ENCODE results near the gene DNMT3L. TPM values are rescaled to one million over a fixed set of nuclear protein-coding genes. Genes with fewer than 3 reads are reported as not detected.

Gene DNMT3L
- polyA plus RNA-seq, 1 donor (not counting 4 experiments of a cell fraction or from before 2014, with no cell fraction given) = not detected

- H3K4me1 ChIP-seq (ENCODE audit: control insufficient read depth, extremely low read depth, insufficient read depth, low read length) = no peaks in the 10 kb centered on the region
- H3K9ac ChIP-seq (ENCODE audit: control insufficient read depth, extremely low read depth, insufficient read depth, low read length) = no peak overlapping the region
- no peak for DNase-seq (ENCODE audit: low read depth, low spot score)
- no peaks in the 10 kb centered on the region for H4K20me1 ChIP-seq (ENCODE audit: control insufficient read depth, extremely low read depth, insufficient read depth, low read length)
- H2AFZ ChIP-seq (ENCODE audit: control insufficient read depth, low read length) = no peak overlapping the region
- H3K9me1 ChIP-seq (ENCODE audit: control insufficient read depth, extremely low read depth, insufficient read depth, low read length) = no peaks in the 10 kb centered on the region
- H3K27me3 ChIP-seq (ENCODE audit: control insufficient read depth, extremely low read depth, insufficient read depth, low read length) = peaks cover 26% of the 10 kb centered on the region
- H3K9me3 ChIP-seq (ENCODE audit: control insufficient read depth, low read depth, low read length) = no peaks in the 10 kb centered on the region
- no peak overlapping the region for H3K4me2 ChIP-seq (ENCODE audit: control insufficient read depth, extremely low read depth, insufficient read depth, low read depth, low read length)
- no peaks in the 10 kb centered on the region for H3K36me3 ChIP-seq (ENCODE audit: control insufficient read depth in 2 of 2, extremely low read depth in 1 of 2, insufficient read depth in 2 of 2, low read length in 2 of 2)
- dilution Hi-C loops (cut with MboI; ENCODE audit: extremely low pct_ligation_motif_present, low sequenced_read_pairs) = no loop called here
- no peak for FAIRE-seq
- H3K4me3 ChIP-seq (ENCODE audit: control insufficient read depth in 2 of 3, extremely low read depth in 1 of 3, insufficient read depth in 2 of 3, low read depth in 1 of 3, low read length in 3 of 3) = no peak overlapping the region
- H3K79me2 ChIP-seq (ENCODE audit: control insufficient read depth, insufficient read depth, low read length) = no peaks in the 10 kb centered on the region
- TF ChIP-seq CTCF (optimal IDR thresholded peaks at IDR 0.05 in 1 of 3, IDR thresholded peaks at IDR 0.05 in 1 of 3, conservative IDR thresholded peaks at IDR 0.05 in 1 of 3; ENCODE audit: extremely low read depth in 1 of 3, insufficient read depth in 2 of 3, low read length in 3 of 3) = no peak
- no peak for TF ChIP-seq EZH2 (IDR thresholded peaks at IDR 0.05; ENCODE audit: low read length)
- no peak overlapping the region for H3K27ac ChIP-seq (ENCODE audit: control insufficient read depth, insufficient read depth, low read length)
Observed at GRCh38 chr21:44260791-44261631, 686 bp downstream of the DNMT3L start.

- Histone ChIP-seq H2AFZ (ENCODE audit: control insufficient read depth, low read length) (no peak overlapping the region), H3K27me3 (ENCODE audit: control insufficient read depth, extremely low read depth, insufficient read depth, low read length) (peaks cover 25% of the 10 kb centered on the region), H3K79me2 (ENCODE audit: control insufficient read depth, insufficient read depth, low read length) (no peaks in the 10 kb centered on the region), H4K20me1 (ENCODE audit: control insufficient read depth, extremely low read depth, insufficient read depth, low read length) (no peaks in the 10 kb centered on the region), H3K4me1 (ENCODE audit: control insufficient read depth, extremely low read depth, insufficient read depth, low read length) (no peaks in the 10 kb centered on the region), H3K9me3 (ENCODE audit: control insufficient read depth, low read depth, low read length) (no peaks in the 10 kb centered on the region), H3K36me3 (ENCODE audit: control insufficient read depth in 2 of 2, extremely low read depth in 1 of 2, insufficient read depth in 2 of 2, low read length in 2 of 2) (no peaks in the 10 kb centered on the region), H3K9me1 (ENCODE audit: control insufficient read depth, extremely low read depth, insufficient read depth, low read length) (no peaks in the 10 kb centered on the region), H3K4me2 (ENCODE audit: control insufficient read depth, extremely low read depth, insufficient read depth, low read depth, low read length) (no peak overlapping the region), H3K9ac (ENCODE audit: control insufficient read depth, extremely low read depth, insufficient read depth, low read length) (no peak overlapping the region), H3K4me3 (ENCODE audit: control insufficient read depth in 2 of 3, extremely low read depth in 1 of 3, insufficient read depth in 2 of 3, low read depth in 1 of 3, low read length in 3 of 3) (no peak overlapping the region), H3K27ac (ENCODE audit: control insufficient read depth, insufficient read depth, low read length) (no peak overlapping the region)
- dilution Hi-C loops (cut with MboI; ENCODE audit: extremely low pct_ligation_motif_present, low sequenced_read_pairs) = no loop called here
- no peak for TF ChIP-seq EZH2 (IDR thresholded peaks at IDR 0.05; ENCODE audit: low read length)
- TF ChIP-seq CTCF (optimal IDR thresholded peaks at IDR 0.05 in 1 of 3, IDR thresholded peaks at IDR 0.05 in 1 of 3, conservative IDR thresholded peaks at IDR 0.05 in 1 of 3; ENCODE audit: extremely low read depth in 1 of 3, insufficient read depth in 2 of 3, low read length in 3 of 3) = no peak
- DNase-seq (ENCODE audit: low read depth, low spot score) (no peak), FAIRE-seq (no peak)
Observed at GRCh38 chr21:44260066-44260465, 1.6 kb downstream of the DNMT3L start.
